ENCODE measurements around the gene IQCK.

The IQCK gene

GRCh38 chr16:19841184-19841583 is 123.1 kb downstream of the IQCK start:
- no peak for DNase-seq

- no peak for DNase-seq
These were observed 124.5 kb downstream of the IQCK start for GRCh38 chr16:19842426-19843157.

GRCh38 chr16:19843371-19843770 is 125.3 kb downstream of the IQCK start:
- no peak for DNase-seq

GRCh38 chr16:19844945-19845641 is 127.0 kb downstream of the IQCK start:
- DNase-seq: no peak

GRCh38 chr16:19846436-19846835 is 128.4 kb downstream of the IQCK start:
- no peak for DNase-seq

- DNase-seq: no peak
These were observed 130.7 kb downstream of the IQCK start for GRCh38 chr16:19848756-19849155.

GRCh38 chr16:19850131-19850817 is 132.2 kb downstream of the IQCK start:
- no peak for DNase-seq

- no peak for DNase-seq
These were observed 133.4 kb downstream of the IQCK start for GRCh38 chr16:19851476-19851875.

- no peak for DNase-seq
These were observed 135.2 kb downstream of the IQCK start for GRCh38 chr16:19853132-19853741.

GRCh38 chr16:19853742-19854542 is 135.9 kb downstream of the IQCK start:
- DNase-seq: no peak

GRCh38 chr16:19854543-19854876 is 136.4 kb downstream of the IQCK start:
- no peak for DNase-seq

GRCh38 chr16:19856120-19856519 is 138.0 kb downstream of the IQCK start:
- no peak for DNase-seq

- no peak for DNase-seq
These were observed 139.7 kb downstream of the IQCK start for GRCh38 chr16:19857593-19858339.

- no peak for DNase-seq
These were observed 140.4 kb downstream of the IQCK start for GRCh38 chr16:19858340-19859018.

GRCh38 chr16:19859166-19859565 is 141.1 kb downstream of the IQCK start:
- no peak for DNase-seq

GRCh38 chr16:19859603-19860002 is 141.5 kb downstream of the IQCK start:
- DNase-seq: no peak

- no peak for DNase-seq
These were observed 142.3 kb downstream of the IQCK start for GRCh38 chr16:19860166-19861041.

- no peak for DNase-seq
These were observed 143.1 kb downstream of the IQCK start for GRCh38 chr16:19861133-19861532.

GRCh38 chr16:19861811-19862327 is 143.8 kb downstream of the IQCK start:
- no peak for DNase-seq

GRCh38 chr16:19863990-19864389 is 145.9 kb downstream of the IQCK start:
- no peak for DNase-seq
